ENCODE results near the gene JAKMIP1. TPM values are rescaled to one million over a fixed set of nuclear protein-coding genes. Genes with fewer than 3 reads are reported as not detected.
A peak's percentile ranks its signal among the peaks of the same experiment; 100 is the strongest.

The JAKMIP1 gene
- polyA plus RNA-seq, 1 experiment = not detected

DNA sequence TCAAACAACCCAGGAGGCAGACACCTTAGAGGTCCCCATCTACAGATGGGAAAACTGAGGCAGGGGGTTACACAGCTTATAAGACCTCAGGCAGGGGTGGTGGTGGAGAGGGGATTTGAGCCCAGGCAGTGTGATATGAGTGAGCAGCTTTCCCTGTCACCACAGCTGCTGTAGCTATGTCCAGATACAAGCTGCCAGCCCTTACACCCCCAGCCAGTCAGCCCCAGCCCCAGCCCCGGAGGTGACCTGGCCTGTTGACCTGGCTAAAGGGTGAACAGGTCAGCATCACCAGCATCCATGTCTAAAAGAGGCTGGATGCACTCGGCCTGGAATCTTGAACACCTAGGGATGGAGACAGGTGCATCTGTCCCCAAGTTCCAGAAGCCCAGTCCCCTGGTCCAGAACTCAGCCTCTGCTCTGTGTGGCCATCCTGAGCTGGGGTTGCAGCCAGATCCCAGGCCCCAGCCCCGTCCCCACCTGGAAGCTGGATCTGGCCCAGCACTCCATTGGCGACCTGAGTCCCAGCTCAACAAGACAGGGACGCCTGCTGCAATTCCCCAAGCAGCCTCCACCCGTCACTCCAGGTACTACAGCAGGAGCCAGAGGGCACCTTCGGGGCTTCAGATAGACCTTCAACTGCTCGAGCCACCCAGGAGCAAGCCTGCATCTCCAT, 89.5 kb downstream of the JAKMIP1 start:
- ChIA-PET CTCF (no interaction called here), POLR2A (no interaction called here)
- TF ChIP-seq CTCF (IDR thresholded peaks at IDR 0.05; ENCODE audit: low read depth, low read length) = no peak
- no peak overlapping the region for H3K4me3 ChIP-seq (ENCODE audit: low read depth, low read length)
- no peak for DNase-seq (ENCODE audit: low read depth, low spot score)
- H3K27ac ChIP-seq (ENCODE audit: low read depth, low read length) = no peak overlapping the region
- peaks cover 2% of the 10 kb centered on the region; the same call in 1 of the 2 replicates for H3K9me3 ChIP-seq (ENCODE audit: control insufficient read depth, insufficient read depth, low read length)
- no peaks in the 10 kb centered on the region for H3K27me3 ChIP-seq (ENCODE audit: control insufficient read depth, insufficient read depth, low read length)

DNA sequence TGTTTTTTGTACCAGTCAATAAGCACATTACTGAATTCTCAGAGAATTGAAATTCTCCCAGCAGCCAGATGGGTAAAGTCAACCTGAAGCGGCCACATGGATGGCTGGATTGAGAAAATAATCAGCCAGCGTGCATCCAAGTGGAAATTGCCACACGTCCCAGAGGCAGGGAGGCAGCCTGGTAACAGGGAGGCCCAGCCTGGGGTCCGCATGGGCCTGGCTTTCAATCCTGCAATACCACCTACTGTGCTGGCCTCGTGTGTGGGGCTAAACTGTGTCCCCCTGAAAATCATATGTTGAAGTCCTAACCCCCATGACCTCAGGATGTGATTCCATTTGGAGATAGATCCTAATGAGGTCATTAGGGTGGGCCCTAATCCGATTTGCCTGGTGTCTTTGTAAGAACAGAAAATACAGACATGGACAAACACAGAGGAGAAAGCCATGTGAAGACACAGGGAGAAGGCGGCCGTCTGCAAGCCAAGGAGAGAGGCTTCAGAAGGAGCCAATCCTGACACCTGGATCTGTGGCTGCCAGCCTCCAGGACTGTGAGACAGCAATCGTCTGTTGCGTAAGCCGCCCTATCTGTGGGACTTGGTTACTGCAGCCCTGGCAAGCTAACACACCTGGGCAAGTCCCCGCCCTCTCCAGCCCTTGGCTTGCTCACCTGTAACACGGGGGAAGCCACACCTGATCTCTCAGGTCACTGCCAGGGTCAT, 90.3 kb downstream of the JAKMIP1 start:
- peaks cover 3% of the 10 kb centered on the region; the same call in 1 of the 2 replicates for H3K9me3 ChIP-seq (ENCODE audit: control insufficient read depth, insufficient read depth, low read length)
- TF ChIP-seq CTCF (IDR thresholded peaks at IDR 0.05; ENCODE audit: low read depth, low read length) = 0 out of 2 replicates have a peak, but pooled peaks have one; percentile 14
- H3K27me3 ChIP-seq (ENCODE audit: control insufficient read depth, insufficient read depth, low read length) = no peaks in the 10 kb centered on the region
- POLR2A ChIA-PET = no interaction called here
- CTCF ChIA-PET = no interaction called here
- H3K4me3 ChIP-seq (ENCODE audit: low read depth, low read length) = no peak overlapping the region
- DNase-seq (ENCODE audit: low read depth, low spot score) = no peak
- no peak overlapping the region for H3K27ac ChIP-seq (ENCODE audit: low read depth, low read length)

GRCh38 chr4:6107886-6108285, 92.5 kb downstream of the JAKMIP1 start:
- ChIA-PET CTCF (no interaction called here), POLR2A (no interaction called here)
- H3K9me3 ChIP-seq (ENCODE audit: control insufficient read depth, insufficient read depth, low read length) = peaks cover 3% of the 10 kb centered on the region; the same call in 1 of the 2 replicates
- no peak overlapping the region for H3K27ac ChIP-seq (ENCODE audit: low read depth, low read length)
- no peak overlapping the region for H3K4me3 ChIP-seq (ENCODE audit: low read depth, low read length)
- DNase-seq (ENCODE audit: low read depth, low spot score) = no peak
- no peak for TF ChIP-seq CTCF (IDR thresholded peaks at IDR 0.05; ENCODE audit: low read depth, low read length)
- H3K27me3 ChIP-seq (ENCODE audit: control insufficient read depth, insufficient read depth, low read length) = no peaks in the 10 kb centered on the region

DNA sequence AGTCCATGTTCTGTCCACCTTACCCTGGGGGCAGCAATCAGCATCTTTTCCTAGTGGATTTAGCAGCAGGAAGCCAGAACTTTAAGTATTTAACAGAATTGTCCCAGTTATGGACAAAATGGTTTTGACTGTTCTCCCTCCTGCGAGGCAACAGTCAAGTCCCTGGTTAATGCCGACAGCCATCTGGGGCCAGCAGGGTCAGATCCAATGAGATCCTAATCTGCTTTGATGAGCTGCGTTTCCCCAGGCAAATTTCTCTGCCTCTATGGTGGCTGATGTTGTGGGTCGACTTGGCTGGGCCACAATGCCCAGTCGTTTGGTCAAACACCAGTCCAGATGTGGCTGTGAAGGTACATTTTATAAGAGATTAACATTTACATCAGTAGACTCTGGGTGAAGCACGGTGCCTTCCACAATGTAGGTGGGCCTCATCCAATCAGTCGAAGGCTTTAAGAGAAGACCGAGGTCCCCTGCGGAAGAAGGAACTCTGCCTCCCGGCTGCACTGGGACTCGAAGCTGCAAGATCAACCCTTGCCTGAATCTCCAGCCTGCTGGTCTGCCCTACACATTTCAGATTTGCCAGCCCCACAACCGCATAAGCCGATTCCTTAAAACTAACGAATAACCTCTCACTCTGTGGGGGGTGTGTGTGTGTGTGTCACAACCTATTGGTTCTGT, 93.1 kb downstream of the JAKMIP1 start:
- Histone ChIP-seq H3K27me3 (ENCODE audit: control insufficient read depth, insufficient read depth, low read length) (no peaks in the 10 kb centered on the region), H3K27ac (ENCODE audit: low read depth, low read length) (no peak overlapping the region), H3K4me3 (ENCODE audit: low read depth, low read length) (no peak overlapping the region), H3K9me3 (ENCODE audit: control insufficient read depth, insufficient read depth, low read length) (peaks cover 3% of the 10 kb centered on the region; the same call in 1 of the 2 replicates)
- TF ChIP-seq CTCF (IDR thresholded peaks at IDR 0.05; ENCODE audit: low read depth, low read length) = no peak
- POLR2A ChIA-PET = no interaction called here
- CTCF ChIA-PET = no interaction called here
- DNase-seq (ENCODE audit: low read depth, low spot score) = no peak

DNA sequence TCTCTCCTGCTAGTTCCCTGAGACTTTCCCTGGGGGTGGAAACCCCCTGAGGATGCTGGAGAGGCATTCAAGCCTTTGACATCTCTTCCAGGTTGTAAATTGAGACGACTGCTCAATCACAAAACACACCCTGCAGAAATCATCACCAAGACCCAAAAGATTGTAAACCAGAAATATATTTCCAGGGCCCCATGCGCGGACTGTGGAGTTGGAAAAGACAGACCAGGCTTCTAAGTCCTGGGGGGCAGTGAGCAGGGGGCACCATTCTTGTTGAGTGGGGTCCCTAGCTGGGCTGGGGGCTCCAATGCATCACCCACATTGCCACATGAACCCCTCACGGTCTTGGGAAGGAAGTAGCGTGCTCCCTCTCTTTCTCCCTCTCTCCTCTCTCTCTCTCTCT, 94.2 kb downstream of the JAKMIP1 start:
- TF ChIP-seq CTCF (IDR thresholded peaks at IDR 0.05; ENCODE audit: low read depth, low read length) = no peak
- H3K27me3 ChIP-seq (ENCODE audit: control insufficient read depth, insufficient read depth, low read length) = no peaks in the 10 kb centered on the region
- POLR2A ChIA-PET = no interaction called here
- H3K4me3 ChIP-seq (ENCODE audit: low read depth, low read length) = no peak overlapping the region
- CTCF ChIA-PET = no interaction called here
- peaks cover 3% of the 10 kb centered on the region; the same call in 1 of the 2 replicates for H3K9me3 ChIP-seq (ENCODE audit: control insufficient read depth, insufficient read depth, low read length)
- no peak overlapping the region for H3K27ac ChIP-seq (ENCODE audit: low read depth, low read length)
- no peak for DNase-seq (ENCODE audit: low read depth, low spot score)

Data from AG04450 (cell line).